Measurements from ENCODE around the gene CRYBG1. TPM values are rescaled to one million over a fixed set of nuclear protein-coding genes. Genes with fewer than 3 reads are reported as not detected.

Gene CRYBG1
- total RNA-seq, 1 donor from 2014 or later: 33.6 TPM

GRCh38 chr6:106568530-106568929, 208.0 kb downstream of the CRYBG1 start:
- Mint-ChIP-seq H3K4me3 (no peak overlapping the region), H3K27ac (peak overlapping the region; percentile 41), H3K27me3 (no peaks in the 10 kb centered on the region), H3K4me1 (peaks cover 5% of the 10 kb centered on the region), H3K9me3 (no peaks in the 10 kb centered on the region), H3K36me3 (ENCODE audit: low read depth) (peaks cover 69% of the 10 kb centered on the region)
- intact Hi-C loops (cut with micrococcal nuclease): loop anchor here (5.0 to 10.0 kb wide), 2 partner anchors 1084 to 1136 kb away; no protein-coding TSS in a partner anchor
- TF ChIP-seq CTCF (IDR thresholded peaks at IDR 0.05): no peak
- CTCF ChIA-PET: interaction anchor here (0.9 to 5.6 kb wide), 3 partner anchors 124 to 416 kb away, joined by 3 to 29 read pairs (median 4); no protein-coding TSS in a partner anchor
- ATAC-seq (ENCODE audit: low read depth) (no peak), DNase-seq (no peak)
- POLR2A ChIA-PET: no interaction called here

GRCh38 chr6:106569428-106569827, 208.9 kb downstream of the CRYBG1 start:
- DNase-seq: no peak
- Mint-ChIP-seq H3K36me3 (ENCODE audit: low read depth) (peaks cover 60% of the 10 kb centered on the region), H3K4me1 (peaks cover 5% of the 10 kb centered on the region), H3K27ac (no peak overlapping the region), H3K9me3 (no peaks in the 10 kb centered on the region), H3K4me3 (no peak overlapping the region), H3K27me3 (no peaks in the 10 kb centered on the region)
- intact Hi-C loops (cut with micrococcal nuclease): loop anchor here (5.0 to 10.0 kb wide), 2 partner anchors 1085 to 1137 kb away; no protein-coding TSS in a partner anchor
- no peak for TF ChIP-seq CTCF (IDR thresholded peaks at IDR 0.05)
- POLR2A ChIA-PET: no interaction called here
- CTCF ChIA-PET: interaction anchor here (1.1 to 5.6 kb wide), 6 partner anchors 29 to 410 kb away, joined by 3 to 29 read pairs (median 5); no protein-coding TSS in a partner anchor
- no peak for ATAC-seq (ENCODE audit: low read depth)

GRCh38 chr6:106572436-106572835, 211.9 kb downstream of the CRYBG1 start:
- TF ChIP-seq CTCF (IDR thresholded peaks at IDR 0.05): no peak
- Mint-ChIP-seq H3K36me3 (ENCODE audit: low read depth) (peaks cover 56% of the 10 kb centered on the region), H3K9me3 (no peaks in the 10 kb centered on the region), H3K4me1 (peaks cover 3% of the 10 kb centered on the region), H3K27ac (no peak overlapping the region), H3K27me3 (no peaks in the 10 kb centered on the region), H3K4me3 (no peak overlapping the region)
- ChIA-PET CTCF (interaction anchor here (1.1 to 5.6 kb wide), 3 partner anchors 128 to 236 kb away, joined by 3 to 29 read pairs (median 4); no protein-coding TSS in a partner anchor), POLR2A (no interaction called here)
- DNase-seq: no peak
- ATAC-seq (ENCODE audit: low read depth): no peak
- intact Hi-C loops (cut with micrococcal nuclease): no loop called here

GRCh38 chr6:106572875-106573585, 212.5 kb downstream of the CRYBG1 start:
- no peaks in the 10 kb centered on the region for H3K27me3 Mint-ChIP-seq
- peaks cover 52% of the 10 kb centered on the region for H3K36me3 Mint-ChIP-seq (ENCODE audit: low read depth)
- ChIA-PET POLR2A (no interaction called here), CTCF (interaction anchor here (1.1 to 5.6 kb wide), 3 partner anchors 128 to 237 kb away, joined by 3 to 29 read pairs (median 4); no protein-coding TSS in a partner anchor)
- H3K4me3 Mint-ChIP-seq: no peak overlapping the region
- ATAC-seq (ENCODE audit: low read depth) (no peak), DNase-seq (no peak)
- no peaks in the 10 kb centered on the region for H3K9me3 Mint-ChIP-seq
- intact Hi-C loops (cut with micrococcal nuclease): no loop called here
- peaks cover 3% of the 10 kb centered on the region for H3K4me1 Mint-ChIP-seq
- no peak for TF ChIP-seq CTCF (IDR thresholded peaks at IDR 0.05)
- peak overlapping the region; percentile 63 for H3K27ac Mint-ChIP-seq

- Mint-ChIP-seq H3K4me1 (peaks cover 3% of the 10 kb centered on the region), H3K27ac (no peak overlapping the region), H3K9me3 (no peaks in the 10 kb centered on the region), H3K27me3 (no peaks in the 10 kb centered on the region), H3K4me3 (no peak overlapping the region), H3K36me3 (ENCODE audit: low read depth) (peaks cover 48% of the 10 kb centered on the region)
- DNase-seq (no peak), ATAC-seq (ENCODE audit: low read depth) (no peak)
- intact Hi-C loops (cut with micrococcal nuclease): no loop called here
- ChIA-PET POLR2A (no interaction called here), CTCF (no interaction called here)
- TF ChIP-seq CTCF (IDR thresholded peaks at IDR 0.05): no peak
These were observed 214.4 kb downstream of the CRYBG1 start for GRCh38 chr6:106574741-106575458.
